NB4 (cell line): ENCODE data around the gene FAHD2B.
"Not testable (repeated sequence)": the region's sequence is repeated elsewhere in the genome, so short reads cannot be mapped to it uniquely, and the experiment has no call there.

Experiments
- CTCF ChIP-seq: IDR thresholded peaks from one replicate; pipeline ENCODE4 v1.5.1; 2012; ENCODE audit warnings: low read depth, low read length
- POLR2A ChIP-seq: IDR thresholded peaks from 2 replicates; pipeline ENCODE4 v1.6.1; 2011; ENCODE audit warnings: mild to moderate bottlenecking; ENCODE audit not compliant: insufficient read length; ENCODE audit errors: extremely low read depth
- TF ChIP-seq, protein P1 (sequence below): IDR thresholded peaks from 2 replicates; pipeline ENCODE4 v1.6.1; 2011; ENCODE audit warnings: low read depth, low read length

- not testable (repeated sequence) for TF ChIP-seq CTCF, POLR2A
- TF ChIP-seq, protein P1, sequence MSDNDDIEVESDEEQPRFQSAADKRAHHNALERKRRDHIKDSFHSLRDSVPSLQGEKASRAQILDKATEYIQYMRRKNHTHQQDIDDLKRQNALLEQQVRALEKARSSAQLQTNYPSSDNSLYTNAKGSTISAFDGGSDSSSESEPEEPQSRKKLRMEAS = not testable (repeated sequence)
These were observed 34.4 kb upstream of the FAHD2B start for GRCh38 chr2:97129090-97129489.
